GM04503 (cell line): Measurements from ENCODE around the gene IQSEC3.

Experiments used
- DNase-seq: peaks from one replicate; pipeline ENCODE4 v3.0.0-alpha.2; 2012; ENCODE audit warnings: low read depth

Gene IQSEC3

GRCh38 chr12:80681-81190 is 14.2 kb downstream of the IQSEC3 start:
- no peak for DNase-seq

GRCh38 chr12:82740-83139 is 16.2 kb downstream of the IQSEC3 start:
- DNase-seq = no peak

- DNase-seq = no peak
These were observed 17.5 kb downstream of the IQSEC3 start for GRCh38 chr12:84056-84455.

GRCh38 chr12:85191-85666 is 18.7 kb downstream of the IQSEC3 start:
- no peak for DNase-seq

GRCh38 chr12:87315-87714 is 20.7 kb downstream of the IQSEC3 start:
- no peak for DNase-seq

DNA sequence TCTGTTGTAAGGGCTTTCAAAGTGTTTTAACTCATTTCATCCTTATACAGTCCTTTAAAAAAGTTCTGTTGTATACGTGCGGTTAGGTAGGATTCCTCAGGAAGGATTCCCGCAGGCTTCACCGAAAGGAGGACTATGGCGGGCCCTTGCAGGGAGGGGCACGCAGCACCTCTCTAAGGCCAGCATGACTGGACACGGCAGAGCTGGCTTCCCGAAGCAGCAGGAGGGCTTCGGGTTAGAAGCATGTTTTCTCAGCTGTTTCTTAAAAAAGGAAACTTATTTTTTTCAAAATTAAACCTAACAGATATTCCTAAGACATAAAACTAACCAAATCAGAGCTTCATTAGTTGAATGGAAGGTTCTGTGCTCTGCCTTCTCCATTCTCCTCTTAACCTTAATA is 21.3 kb downstream of the IQSEC3 start:
- DNase-seq = no peak

- DNase-seq = no peak
These were observed 23.1 kb downstream of the IQSEC3 start for GRCh38 chr12:89653-90052.

DNA sequence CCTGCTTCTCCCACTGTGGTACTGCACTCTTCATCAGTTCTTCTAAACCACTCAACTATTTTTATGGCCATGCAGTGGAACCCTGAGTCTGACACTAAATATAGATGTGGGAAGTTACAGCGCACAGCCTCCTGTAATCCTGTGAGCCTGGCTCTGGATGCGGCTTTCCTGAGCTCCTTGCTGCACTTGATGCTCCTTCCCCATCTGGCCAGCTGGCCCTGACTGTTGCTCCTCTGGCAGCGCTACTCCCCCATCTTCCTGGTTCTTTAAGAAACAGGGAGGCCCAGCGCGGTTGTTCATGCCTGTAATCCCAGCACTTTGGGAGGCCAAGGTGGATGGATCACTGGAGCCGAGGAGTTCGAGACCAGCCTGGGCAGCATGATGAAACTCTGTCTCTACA is 24.6 kb downstream of the IQSEC3 start:
- DNase-seq = no peak

DNA sequence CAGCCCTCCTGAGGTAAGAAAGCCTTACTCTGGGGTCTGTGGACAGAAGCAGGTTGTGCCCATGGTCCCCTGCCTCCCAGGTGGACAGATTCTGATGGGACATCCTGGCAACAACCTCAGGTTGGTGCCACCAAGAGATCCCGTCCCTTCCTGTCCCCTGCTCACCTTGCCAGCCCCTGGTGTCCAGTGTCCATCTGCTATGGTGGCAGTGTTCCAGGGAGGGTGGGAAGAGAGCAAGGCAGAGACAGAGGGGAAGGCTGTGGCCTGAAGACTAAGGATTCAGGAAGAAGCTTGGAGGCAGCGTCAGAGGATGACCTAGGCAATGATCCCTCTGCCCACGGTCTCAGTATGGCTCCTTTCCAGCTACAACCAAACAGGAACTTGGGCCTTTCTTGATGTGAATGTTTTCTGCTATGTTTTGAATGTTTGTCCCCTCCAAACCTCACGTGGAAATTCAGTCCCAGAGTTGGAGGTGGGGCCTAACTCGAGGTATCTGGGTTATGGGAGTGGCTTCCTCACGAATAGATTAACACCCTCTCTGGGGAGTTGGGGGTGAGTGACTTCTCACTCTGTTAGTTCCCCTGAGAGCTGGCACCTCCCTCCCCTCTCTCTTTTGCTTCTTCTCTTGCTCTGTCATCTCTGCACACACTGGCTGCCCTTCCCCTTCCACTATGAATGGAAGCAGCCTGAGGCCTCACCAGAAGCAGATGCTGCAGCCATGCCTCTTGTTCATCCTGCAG is 26.9 kb downstream of the IQSEC3 start:
- no peak for DNase-seq

DNA sequence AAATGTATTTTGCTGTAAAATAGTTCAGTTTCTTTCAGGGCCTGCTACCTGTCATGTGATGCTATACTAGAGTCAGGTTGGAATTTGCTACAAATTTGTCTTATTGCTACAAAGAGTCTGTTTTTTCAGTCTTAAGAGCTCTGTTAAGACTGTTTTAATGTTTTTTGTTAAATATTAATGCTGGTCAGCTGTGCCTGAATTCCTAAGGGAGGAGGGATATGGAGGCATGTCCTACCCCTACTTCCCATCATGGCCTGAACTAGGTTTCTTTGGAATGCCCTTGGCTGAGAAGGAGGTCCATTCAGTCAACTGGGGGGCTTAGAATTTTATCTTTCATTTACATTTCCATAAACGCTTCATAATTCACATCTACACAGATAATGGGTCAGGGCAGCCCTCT is 30.0 kb downstream of the IQSEC3 start:
- DNase-seq = no peak

GRCh38 chr12:98924-99352 is 32.4 kb downstream of the IQSEC3 start:
- no peak for DNase-seq

DNA sequence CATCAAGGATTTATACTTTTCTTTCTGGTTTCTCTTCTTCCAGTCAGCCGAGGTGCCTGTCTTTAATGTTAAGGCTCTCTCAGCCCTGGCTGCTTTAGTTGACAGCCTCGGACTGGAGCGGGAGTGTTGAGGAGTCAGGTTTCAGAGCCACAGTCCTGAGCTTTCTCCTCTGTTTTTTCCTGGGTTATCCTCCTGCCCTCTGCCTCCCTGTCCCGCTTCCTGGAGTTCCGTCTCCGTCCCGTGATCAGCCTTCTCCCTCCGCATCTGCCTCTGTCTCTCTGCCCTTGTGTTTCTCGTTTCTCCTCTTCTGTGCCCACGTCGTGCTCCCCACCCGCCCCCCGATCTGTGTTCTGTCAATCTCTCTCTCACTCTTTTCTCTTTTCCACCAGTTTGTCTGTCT is 33.0 kb downstream of the IQSEC3 start:
- no peak for DNase-seq

- no peak for DNase-seq
These were observed 35.7 kb downstream of the IQSEC3 start for GRCh38 chr12:101969-102878.

- no peak for DNase-seq
These were observed 36.3 kb downstream of the IQSEC3 start for GRCh38 chr12:102879-103168.

GRCh38 chr12:103169-103981 is 36.8 kb downstream of the IQSEC3 start:
- no peak for DNase-seq

- DNase-seq = no peak
These were observed 38.0 kb downstream of the IQSEC3 start for GRCh38 chr12:104551-105081.

DNA sequence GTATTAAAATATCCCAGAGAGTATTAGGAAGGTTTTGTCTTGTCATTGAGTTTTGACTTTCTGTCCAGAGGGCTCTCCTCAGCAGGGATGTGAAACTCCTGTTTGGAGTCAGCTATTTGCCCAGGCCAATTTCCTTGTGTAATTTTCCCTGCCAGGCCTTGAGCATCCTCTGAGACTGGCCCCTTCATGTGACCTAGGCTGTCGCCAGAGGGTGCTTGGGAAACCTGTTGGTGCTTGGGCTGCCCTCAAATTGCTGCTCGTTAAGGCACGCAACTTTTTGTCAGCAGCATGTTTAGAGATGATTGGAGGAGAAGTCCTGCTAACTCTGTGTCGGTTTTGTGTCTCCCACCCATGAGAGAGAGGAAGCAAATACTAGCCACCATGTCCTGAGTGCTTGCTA is 39.1 kb downstream of the IQSEC3 start:
- DNase-seq = no peak

GRCh38 chr12:106118-106591 is 39.6 kb downstream of the IQSEC3 start:
- no peak for DNase-seq

DNA sequence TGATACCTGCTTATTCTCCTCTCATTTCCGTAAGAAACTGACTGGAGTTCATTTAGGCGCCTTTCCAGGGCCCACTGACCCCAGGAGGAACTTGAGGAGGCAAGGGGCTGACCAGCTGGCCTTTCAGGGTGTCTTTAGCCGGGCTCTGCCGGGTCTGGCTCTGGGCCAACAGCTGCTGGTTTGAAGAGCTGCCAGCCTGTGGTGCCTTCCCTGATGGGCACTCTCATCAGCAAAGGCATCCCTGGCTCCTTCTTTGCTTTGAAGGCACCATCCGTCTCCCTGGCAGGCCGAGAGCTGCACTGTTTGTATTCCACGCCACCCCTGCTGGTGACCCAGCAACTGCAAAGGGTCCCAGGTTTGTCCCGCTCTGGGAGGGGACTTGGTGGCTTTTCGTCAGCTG is 42.0 kb downstream of the IQSEC3 start:
- DNase-seq = no peak

DNA sequence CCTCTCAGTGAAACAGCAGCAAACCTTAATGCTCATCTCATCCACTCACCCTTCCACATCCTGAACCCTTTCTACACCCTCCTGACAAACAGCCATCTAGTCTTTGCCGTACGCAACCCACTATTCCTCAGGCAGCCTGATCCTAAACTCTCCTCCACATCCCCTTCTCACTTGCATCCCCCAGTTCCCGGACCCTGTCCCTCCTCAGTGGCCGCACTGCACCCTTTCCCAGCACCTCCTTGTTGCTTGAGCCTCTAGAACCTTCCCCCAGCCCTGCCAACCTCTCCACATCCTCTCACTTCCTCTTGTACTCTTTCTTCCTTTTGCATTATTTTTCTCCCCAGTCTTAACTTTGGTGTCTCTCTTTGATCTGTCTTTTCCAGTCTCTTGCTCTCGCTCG is 42.9 kb downstream of the IQSEC3 start:
- DNase-seq = no peak

- DNase-seq = no peak
These were observed 43.3 kb downstream of the IQSEC3 start for GRCh38 chr12:109872-110271.
